T-helper 1 cell treated with Interleukin-12 subunit alpha and Interleukin-12 subunit beta and Interleukin-4 antibody, amounts not matched to agents 30 μg/mL and 1 μg/mL, for 36 hours (primary cell): ENCODE data around the gene TWF2.
A peak's percentile ranks its signal among the peaks of the same experiment; 100 is the strongest.

Experiments
- H3K27ac Mint-ChIP-seq: one replicate; pipeline ENCODE4 v1.8.0; 2021; ENCODE audit warnings: mild to moderate bottlenecking, mixed read lengths
- H3K27me3 Mint-ChIP-seq: one replicate; pipeline ENCODE4 v1.8.0; 2021; ENCODE audit warnings: low read depth, mixed read lengths
- H3K36me3 Mint-ChIP-seq: one replicate; pipeline ENCODE4 v1.8.0; 2021; ENCODE audit warnings: low read depth, mixed read lengths
- H3K4me1 Mint-ChIP-seq: one replicate; pipeline ENCODE4 v1.8.0; 2021; ENCODE audit warnings: low read depth, mixed read lengths
- H3K4me3 Mint-ChIP-seq: one replicate; pipeline ENCODE4 v1.8.0; 2021; ENCODE audit warnings: mild to moderate bottlenecking, moderate library complexity, mixed read lengths
- H3K9me3 Mint-ChIP-seq: one replicate; pipeline ENCODE4 v1.8.0; 2021; ENCODE audit warnings: mixed read lengths

The TWF2 gene

GRCh38 chr3:52248816-52249547 is 10.0 kb upstream of the TWF2 start:
- Mint-ChIP-seq H3K27me3 (no peaks in the 10 kb centered on the region), H3K9me3 (no peaks in the 10 kb centered on the region), H3K4me3 (peak overlapping the region; percentile 37), H3K36me3 (peaks cover 53% of the 10 kb centered on the region), H3K4me1 (peaks cover 76% of the 10 kb centered on the region), H3K27ac (peak overlapping the region; percentile 77)

GRCh38 chr3:52248165-52248541 is 9.2 kb upstream of the TWF2 start:
- Mint-ChIP-seq H3K36me3 (peaks cover 52% of the 10 kb centered on the region), H3K4me1 (peaks cover 75% of the 10 kb centered on the region)

GRCh38 chr3:52247409-52248164 is 8.6 kb upstream of the TWF2 start:
- Mint-ChIP-seq H3K27ac (peak overlapping the region; percentile 90), H3K27me3 (no peaks in the 10 kb centered on the region), H3K4me1 (peaks cover 70% of the 10 kb centered on the region), H3K4me3 (peak overlapping the region; percentile 86), H3K9me3 (no peaks in the 10 kb centered on the region), H3K36me3 (peaks cover 48% of the 10 kb centered on the region)

More at GRCh38 chr3:52248165-52248541, 9.2 kb upstream of the TWF2 start:
- H3K27me3 Mint-ChIP-seq = no peaks in the 10 kb centered on the region
- peak overlapping the region; percentile 85 for H3K27ac Mint-ChIP-seq
- H3K4me3 Mint-ChIP-seq = no peak overlapping the region
- H3K9me3 Mint-ChIP-seq = no peaks in the 10 kb centered on the region

GRCh38 chr3:52246728-52247408 is 7.9 kb upstream of the TWF2 start:
- Mint-ChIP-seq H3K36me3 (peaks cover 43% of the 10 kb centered on the region), H3K27me3 (no peaks in the 10 kb centered on the region), H3K9me3 (no peaks in the 10 kb centered on the region), H3K27ac (peak overlapping the region; percentile 90), H3K4me3 (peak overlapping the region; percentile 86), H3K4me1 (peaks cover 68% of the 10 kb centered on the region)

- Mint-ChIP-seq H3K4me1 (peaks cover 70% of the 10 kb centered on the region), H3K9me3 (no peaks in the 10 kb centered on the region), H3K27ac (peak overlapping the region; percentile 90), H3K4me3 (peak overlapping the region; percentile 86), H3K36me3 (peaks cover 41% of the 10 kb centered on the region), H3K27me3 (no peaks in the 10 kb centered on the region)
These were observed 7.3 kb upstream of the TWF2 start for GRCh38 chr3:52246264-52246620.

- H3K4me1 Mint-ChIP-seq = peaks cover 74% of the 10 kb centered on the region
- H3K36me3 Mint-ChIP-seq = peaks cover 42% of the 10 kb centered on the region
- peak within 1 kb of the TSS; percentile 86 for H3K4me3 Mint-ChIP-seq
- H3K9me3 Mint-ChIP-seq = no peaks in the 10 kb centered on the region
- no peaks in the 10 kb centered on the region for H3K27me3 Mint-ChIP-seq
- H3K27ac Mint-ChIP-seq = peak within 1 kb of the TSS; percentile 90
These were observed 6.6 kb upstream of the TWF2 start, which contains the start of gene PPM1M for GRCh38 chr3:52245322-52246263. Gene PPM1M (plus strand): TSS chr3:52245759. CDS start chr3:52245825, 66 bp downstream.

- Mint-ChIP-seq H3K27ac (peak overlapping the region; percentile 87), H3K9me3 (no peaks in the 10 kb centered on the region), H3K36me3 (peaks cover 38% of the 10 kb centered on the region), H3K4me3 (peak overlapping the region; percentile 82), H3K4me1 (peaks cover 70% of the 10 kb centered on the region), H3K27me3 (no peaks in the 10 kb centered on the region)
These were observed 5.1 kb upstream of the TWF2 start for GRCh38 chr3:52243791-52244628.

GRCh38 chr3:52242039-52242438 is 3.1 kb upstream of the TWF2 start:
- Mint-ChIP-seq H3K36me3 (peaks cover 28% of the 10 kb centered on the region), H3K4me3 (peak overlapping the region; percentile 4), H3K27ac (peak overlapping the region; percentile 27), H3K4me1 (peaks cover 62% of the 10 kb centered on the region), H3K9me3 (no peaks in the 10 kb centered on the region), H3K27me3 (no peaks in the 10 kb centered on the region)

GRCh38 chr3:52240886-52241370 is 2.0 kb upstream of the TWF2 start:
- Mint-ChIP-seq H3K27ac (peak overlapping the region; percentile 98), H3K27me3 (no peaks in the 10 kb centered on the region), H3K4me1 (peaks cover 57% of the 10 kb centered on the region), H3K36me3 (peaks cover 25% of the 10 kb centered on the region), H3K4me3 (peak overlapping the region; percentile 97), H3K9me3 (no peaks in the 10 kb centered on the region)

- peaks cover 60% of the 10 kb centered on the region for H3K4me1 Mint-ChIP-seq
- H3K27me3 Mint-ChIP-seq = no peaks in the 10 kb centered on the region
- peaks cover 25% of the 10 kb centered on the region for H3K36me3 Mint-ChIP-seq
- peak overlapping the region; percentile 97 for H3K4me3 Mint-ChIP-seq
- H3K9me3 Mint-ChIP-seq = no peaks in the 10 kb centered on the region
- H3K27ac Mint-ChIP-seq = peak overlapping the region; percentile 98
These were observed 1.3 kb upstream of the TWF2 start for GRCh38 chr3:52240059-52240885.

- H3K27me3 Mint-ChIP-seq = no peaks in the 10 kb centered on the region
- H3K9me3 Mint-ChIP-seq = no peaks in the 10 kb centered on the region
- H3K4me3 Mint-ChIP-seq = peak overlapping the region; percentile 97
- H3K36me3 Mint-ChIP-seq = peaks cover 27% of the 10 kb centered on the region
- H3K4me1 Mint-ChIP-seq = peaks cover 52% of the 10 kb centered on the region
- H3K27ac Mint-ChIP-seq = peak overlapping the region; percentile 92
These were observed 681 bp downstream of the TWF2 start for GRCh38 chr3:52238193-52238760.

- Mint-ChIP-seq H3K4me1 (peaks cover 51% of the 10 kb centered on the region), H3K36me3 (peaks cover 27% of the 10 kb centered on the region), H3K9me3 (no peaks in the 10 kb centered on the region), H3K27ac (peak overlapping the region; percentile 92), H3K27me3 (no peaks in the 10 kb centered on the region), H3K4me3 (peak overlapping the region; percentile 97)
These were observed 1.2 kb downstream of the TWF2 start for GRCh38 chr3:52237657-52238172.
